DOHH2 (cell line): Measurements from ENCODE around the gene POLK.

ENCODE experiments used
- H3F3A ChIP-seq: fragments of 200-600 bp; sonication (generic), shearing (Covaris generic); 2 replicates; pipeline ENCODE4 v1.6.0; 2016; ENCODE audit warnings: antibody characterized with exemption, mild to moderate bottlenecking; ENCODE audit not compliant: control insufficient read depth, insufficient read depth
- H3K27ac ChIP-seq: fragments of 200-600 bp; sonication (generic); 2 replicates; pipeline ENCODE4 v1.5.1; 2014; ENCODE audit warnings: low read depth, mild to moderate bottlenecking, low read length, moderate library complexity
- H3K27me3 ChIP-seq: fragments of 200-600 bp; sonication (generic); 2 replicates; pipeline ENCODE4 v1.6.1; 2014; ENCODE audit warnings: mild to moderate bottlenecking, low read length, mixed read lengths; ENCODE audit not compliant: control insufficient read depth
- H3K36me3 ChIP-seq: fragments of 200-600 bp; sonication (generic); 2 replicates; pipeline ENCODE4 v1.6.1; 2014; ENCODE audit warnings: mild to moderate bottlenecking, low read length, moderate library complexity, mixed read lengths; ENCODE audit not compliant: control insufficient read depth
- H3K4me1 ChIP-seq: fragments of 200-600 bp; sonication (generic); 2 replicates; pipeline ENCODE4 v1.6.1; 2014; ENCODE audit warnings: mild to moderate bottlenecking, low read length, mixed read lengths; ENCODE audit not compliant: control insufficient read depth
- H3K4me2 ChIP-seq: fragments of 200-600 bp; sonication (generic); 2 replicates; pipeline ENCODE4 v1.6.0; 2014; ENCODE audit warnings: mild to moderate bottlenecking, low read length, moderate library complexity
- H3K4me3 ChIP-seq: fragments of 200-600 bp; sonication (generic); 2 replicates; pipeline ENCODE4 v1.5.1; 2014; ENCODE audit warnings: mild to moderate bottlenecking, low read length, mixed read lengths
- H3K79me2 ChIP-seq: fragments of 200-600 bp; sonication (generic); 2 replicates; pipeline ENCODE4 v1.6.1; 2014; ENCODE audit warnings: mild to moderate bottlenecking, low read length, mixed read lengths; ENCODE audit not compliant: control insufficient read depth
- H3K9me2 ChIP-seq: fragments of 200-600 bp; sonication (generic); replicated peaks from 2 replicates; pipeline ENCODE4 v1.6.1; 2014; ENCODE audit warnings: mild to moderate bottlenecking, low read length, mixed read lengths; ENCODE audit not compliant: control insufficient read depth
- H3K9me3 ChIP-seq: fragments of 200-600 bp; sonication (generic); 2 replicates; pipeline ENCODE4 v1.6.1; 2014; ENCODE audit warnings: antibody characterized with exemption, low read length, mixed read lengths; ENCODE audit not compliant: control insufficient read depth, insufficient read depth
- H4K20me1 ChIP-seq: fragments of 200-600 bp; sonication (generic); 2 replicates; pipeline ENCODE4 v1.6.0; 2014; ENCODE audit warnings: low read depth, mild to moderate bottlenecking, antibody characterized with exemption, low read length, moderate library complexity; ENCODE audit not compliant: control insufficient read depth, insufficient read depth
- CTCF ChIP-seq: fragments of 200-600 bp; sonication (generic); IDR thresholded peaks from one replicate; pipeline ENCODE4 v1.5.1; 2014; ENCODE audit warnings: antibody characterized with exemption, mild to moderate bottlenecking, low read depth, low read length; ENCODE audit not compliant: poor library complexity, severe bottlenecking
- EZH2phosphoT487 ChIP-seq: fragments of 200-600 bp; sonication (generic); IDR thresholded peaks from 2 replicates; pipeline ENCODE4 v1.6.1; 2017; ENCODE audit warnings: borderline replicate concordance, mild to moderate bottlenecking, antibody characterized with exemption, low read length, moderate library complexity, mixed read lengths

Gene POLK

GRCh38 chr5:75630875-75631274, 119.2 kb downstream of the POLK start:
- Histone ChIP-seq H3K4me3 (no peak overlapping the region), H3K4me2 (no peak overlapping the region), H3K36me3 (no peaks in the 10 kb centered on the region), H3K27ac (no peak overlapping the region), H3K27me3 (no peaks in the 10 kb centered on the region), H3K9me2 (no peaks in the 10 kb centered on the region), H3K4me1 (peaks cover 3% of the 10 kb centered on the region), H3K9me3 (no peaks in the 10 kb centered on the region), H4K20me1 (no peaks in the 10 kb centered on the region), H3K79me2 (no peaks in the 10 kb centered on the region), H3F3A (no peaks in the 10 kb centered on the region)
- TF ChIP-seq CTCF (no peak), EZH2phosphoT487 (no peak)

GRCh38 chr5:75632321-75632720, 120.6 kb downstream of the POLK start:
- H3K4me3 ChIP-seq: no peak overlapping the region
- H3K4me2 ChIP-seq: no peak overlapping the region
- H3K27me3 ChIP-seq: no peaks in the 10 kb centered on the region
- no peaks in the 10 kb centered on the region for H4K20me1 ChIP-seq
- H3K79me2 ChIP-seq: no peaks in the 10 kb centered on the region
- H3K4me1 ChIP-seq: peaks cover 1% of the 10 kb centered on the region
- no peak overlapping the region for H3K27ac ChIP-seq
- H3K9me3 ChIP-seq: no peaks in the 10 kb centered on the region
- TF ChIP-seq CTCF: no peak
- TF ChIP-seq EZH2phosphoT487: no peak
- no peaks in the 10 kb centered on the region for H3K36me3 ChIP-seq
- H3K9me2 ChIP-seq: no peaks in the 10 kb centered on the region
- H3F3A ChIP-seq: no peaks in the 10 kb centered on the region

GRCh38 chr5:75637949-75638348, 126.3 kb downstream of the POLK start:
- no peaks in the 10 kb centered on the region for H3K4me1 ChIP-seq
- no peaks in the 10 kb centered on the region for H3K27me3 ChIP-seq
- H3K9me2 ChIP-seq: no peaks in the 10 kb centered on the region
- no peaks in the 10 kb centered on the region for H3K36me3 ChIP-seq
- no peaks in the 10 kb centered on the region for H4K20me1 ChIP-seq
- TF ChIP-seq CTCF (no peak), EZH2phosphoT487 (no peak)
- H3K4me3 ChIP-seq: no peak overlapping the region
- H3K27ac ChIP-seq: no peak overlapping the region
- H3K9me3 ChIP-seq: no peaks in the 10 kb centered on the region
- no peaks in the 10 kb centered on the region for H3K79me2 ChIP-seq
- no peaks in the 10 kb centered on the region for H3F3A ChIP-seq
- H3K4me2 ChIP-seq: no peak overlapping the region
